ENCODE results near the gene SLC23A1.

SLC23A1 gene

GRCh38 chr5:139406963-139407362, 23.9 kb upstream of the SLC23A1 start:
- DNase-seq, result no peak

- DNase-seq, result peak; percentile 50 to 64
Measured at GRCh38 chr5:139404484-139404840, 21.4 kb upstream of the SLC23A1 start.

- peak; percentile 97 to 100 for DNase-seq
Measured at GRCh38 chr5:139403787-139404483, 20.8 kb upstream of the SLC23A1 start, which contains the start of gene SPATA24. TSS of gene SPATA24 (minus strand) at chr5:139404089. CDS start at chr5:139404060, 29 bp downstream.

- no peak for DNase-seq
Measured at GRCh38 chr5:139403418-139403786, 20.3 kb upstream of the SLC23A1 start.

GRCh38 chr5:139402561-139403158, 19.6 kb upstream of the SLC23A1 start:
- peak in 1 of 2 experiments; percentile 68 for DNase-seq

- DNase-seq, result no peak
Measured at GRCh38 chr5:139401546-139401945, 18.4 kb upstream of the SLC23A1 start.

- no peak for DNase-seq
Measured at GRCh38 chr5:139399501-139400121, 16.5 kb upstream of the SLC23A1 start.

GRCh38 chr5:139397921-139398320, 14.8 kb upstream of the SLC23A1 start:
- DNase-seq, result no peak

GRCh38 chr5:139396691-139397090, 13.6 kb upstream of the SLC23A1 start:
- no peak for DNase-seq

GRCh38 chr5:139395844-139396640, 12.9 kb upstream of the SLC23A1 start:
- no peak for DNase-seq

- DNase-seq, result no peak
Measured at GRCh38 chr5:139394654-139395566, 11.8 kb upstream of the SLC23A1 start, which contains the start of gene PROB1. TSS of gene PROB1 (minus strand) at chr5:139395104. CDS start at chr5:139395081, 23 bp downstream.

- peak; percentile 23 to 88 for DNase-seq
Measured at GRCh38 chr5:139394123-139394653, 11.1 kb upstream of the SLC23A1 start.

- DNase-seq, result peak in 1 of 2 experiments; percentile 67
Measured at GRCh38 chr5:139393497-139394122, 10.5 kb upstream of the SLC23A1 start.

GRCh38 chr5:139392678-139393496, 9.8 kb upstream of the SLC23A1 start:
- peak; percentile 69 to 95 for DNase-seq

GRCh38 chr5:139392324-139392677, 9.2 kb upstream of the SLC23A1 start:
- DNase-seq, result no peak

GRCh38 chr5:139391570-139392323, 8.7 kb upstream of the SLC23A1 start:
- peak in 1 of 2 experiments; percentile 57 for DNase-seq

GRCh38 chr5:139390639-139391569, 7.8 kb upstream of the SLC23A1 start:
- no peak for DNase-seq

All from NCI-H526 (cell line).